ENCODE measurements around the gene TMX3. TPM values are rescaled to one million over a fixed set of nuclear protein-coding genes. Genes with fewer than 3 reads are reported as not detected.
A peak's percentile ranks its signal among the peaks of the same experiment; 100 is the strongest.

The TMX3 gene, protein sequence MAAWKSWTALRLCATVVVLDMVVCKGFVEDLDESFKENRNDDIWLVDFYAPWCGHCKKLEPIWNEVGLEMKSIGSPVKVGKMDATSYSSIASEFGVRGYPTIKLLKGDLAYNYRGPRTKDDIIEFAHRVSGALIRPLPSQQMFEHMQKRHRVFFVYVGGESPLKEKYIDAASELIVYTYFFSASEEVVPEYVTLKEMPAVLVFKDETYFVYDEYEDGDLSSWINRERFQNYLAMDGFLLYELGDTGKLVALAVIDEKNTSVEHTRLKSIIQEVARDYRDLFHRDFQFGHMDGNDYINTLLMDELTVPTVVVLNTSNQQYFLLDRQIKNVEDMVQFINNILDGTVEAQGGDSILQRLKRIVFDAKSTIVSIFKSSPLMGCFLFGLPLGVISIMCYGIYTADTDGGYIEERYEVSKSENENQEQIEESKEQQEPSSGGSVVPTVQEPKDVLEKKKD
- 28.9 to 33.3 TPM (median 29.4 TPM) in 3 replicates for total RNA-seq (2021)
- Bru-seq, nascent RNA: percentile 92 among the genes with signal in this experiment
- long read RNA-seq, experiment 1, full-length matches to known transcripts: 93 of 148 reads
- long read RNA-seq, experiment 1, partial matches to known transcripts: 10 of 148 reads
- long read RNA-seq, experiment 1, other reads (novel, unspliced or antisense): 45 of 148 reads
- long read RNA-seq, experiment 2, full-length matches to known transcripts: 7 of 37 reads
- long read RNA-seq, experiment 2, partial matches to known transcripts: 6 of 37 reads
- long read RNA-seq, experiment 2, other reads (novel, unspliced or antisense): 24 of 37 reads
- long read RNA-seq, experiment 3, full-length matches to known transcripts: 4 of 6 reads
- long read RNA-seq, experiment 3, partial matches to known transcripts: 0 of 6 reads
- long read RNA-seq, experiment 3, other reads (novel, unspliced or antisense): 2 of 6 reads

- ATAC-seq (peak; percentile 97), DNase-seq (ENCODE audit: low spot score) (peak; percentile 92)
- ChIA-PET CTCF (no interaction called here), POLR2A (no interaction called here)
- Mint-ChIP-seq H3K4me3 (peak within 1 kb of the TSS; percentile 96), H3K27me3 (ENCODE audit: low read depth) (no peaks in the 10 kb centered on the region), H3K4me1 (peaks cover 19% of the 10 kb centered on the region), H3K9me3 (no peaks in the 10 kb centered on the region), H3K36me3 (peaks cover 26% of the 10 kb centered on the region), H3K27ac (peak within 1 kb of the TSS; percentile 79)
- peak; percentile 86 for TF ChIP-seq TEAD1 (CRISPR knock-in tag; IDR thresholded peaks at IDR 0.05)
- TF ChIP-seq, protein P1, sequence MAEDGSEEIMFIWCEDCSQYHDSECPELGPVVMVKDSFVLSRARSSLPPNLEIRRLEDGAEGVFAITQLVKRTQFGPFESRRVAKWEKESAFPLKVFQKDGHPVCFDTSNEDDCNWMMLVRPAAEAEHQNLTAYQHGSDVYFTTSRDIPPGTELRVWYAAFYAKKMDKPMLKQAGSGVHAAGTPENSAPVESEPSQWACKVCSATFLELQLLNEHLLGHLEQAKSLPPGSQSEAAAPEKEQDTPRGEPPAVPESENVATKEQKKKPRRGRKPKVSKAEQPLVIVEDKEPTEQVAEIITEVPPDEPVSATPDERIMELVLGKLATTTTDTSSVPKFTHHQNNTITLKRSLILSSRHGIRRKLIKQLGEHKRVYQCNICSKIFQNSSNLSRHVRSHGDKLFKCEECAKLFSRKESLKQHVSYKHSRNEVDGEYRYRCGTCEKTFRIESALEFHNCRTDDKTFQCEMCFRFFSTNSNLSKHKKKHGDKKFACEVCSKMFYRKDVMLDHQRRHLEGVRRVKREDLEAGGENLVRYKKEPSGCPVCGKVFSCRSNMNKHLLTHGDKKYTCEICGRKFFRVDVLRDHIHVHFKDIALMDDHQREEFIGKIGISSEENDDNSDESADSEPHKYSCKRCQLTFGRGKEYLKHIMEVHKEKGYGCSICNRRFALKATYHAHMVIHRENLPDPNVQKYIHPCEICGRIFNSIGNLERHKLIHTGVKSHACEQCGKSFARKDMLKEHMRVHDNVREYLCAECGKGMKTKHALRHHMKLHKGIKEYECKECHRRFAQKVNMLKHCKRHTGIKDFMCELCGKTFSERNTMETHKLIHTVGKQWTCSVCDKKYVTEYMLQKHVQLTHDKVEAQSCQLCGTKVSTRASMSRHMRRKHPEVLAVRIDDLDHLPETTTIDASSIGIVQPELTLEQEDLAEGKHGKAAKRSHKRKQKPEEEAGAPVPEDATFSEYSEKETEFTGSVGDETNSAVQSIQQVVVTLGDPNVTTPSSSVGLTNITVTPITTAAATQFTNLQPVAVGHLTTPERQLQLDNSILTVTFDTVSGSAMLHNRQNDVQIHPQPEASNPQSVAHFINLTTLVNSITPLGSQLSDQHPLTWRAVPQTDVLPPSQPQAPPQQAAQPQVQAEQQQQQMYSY (CRISPR knock-in tag; IDR thresholded peaks at IDR 0.05): peak; percentile 51; the same call in 1 of the 2 replicates
- TF ChIP-seq FOXP4 (CRISPR knock-in tag; IDR thresholded peaks at IDR 0.05): peak; percentile 94
- TF ChIP-seq, protein P2, sequence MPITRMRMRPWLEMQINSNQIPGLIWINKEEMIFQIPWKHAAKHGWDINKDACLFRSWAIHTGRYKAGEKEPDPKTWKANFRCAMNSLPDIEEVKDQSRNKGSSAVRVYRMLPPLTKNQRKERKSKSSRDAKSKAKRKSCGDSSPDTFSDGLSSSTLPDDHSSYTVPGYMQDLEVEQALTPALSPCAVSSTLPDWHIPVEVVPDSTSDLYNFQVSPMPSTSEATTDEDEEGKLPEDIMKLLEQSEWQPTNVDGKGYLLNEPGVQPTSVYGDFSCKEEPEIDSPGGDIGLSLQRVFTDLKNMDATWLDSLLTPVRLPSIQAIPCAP (CRISPR knock-in tag; IDR thresholded peaks at IDR 0.05): peak; percentile 72; the same call in 1 of the 2 replicates
- TF ChIP-seq GABPB1 (CRISPR knock-in tag; IDR thresholded peaks at IDR 0.05): peak; percentile 74
- TF ChIP-seq JUN (CRISPR knock-in tag; IDR thresholded peaks at IDR 0.05): no peak
- TF ChIP-seq ELF4 (CRISPR knock-in tag; IDR thresholded peaks at IDR 0.05; ENCODE audit: low read depth): peak; percentile 16; the same call in 1 of the 2 replicates
- TF ChIP-seq RELA (CRISPR knock-in tag; IDR thresholded peaks at IDR 0.05; ENCODE audit: borderline replicate concordance): peak; percentile 94; the same call in 1 of the 2 replicates
- peak; percentile 92 for TF ChIP-seq FOXK1 (CRISPR knock-in tag; IDR thresholded peaks at IDR 0.05)
- TF ChIP-seq, protein P3, sequence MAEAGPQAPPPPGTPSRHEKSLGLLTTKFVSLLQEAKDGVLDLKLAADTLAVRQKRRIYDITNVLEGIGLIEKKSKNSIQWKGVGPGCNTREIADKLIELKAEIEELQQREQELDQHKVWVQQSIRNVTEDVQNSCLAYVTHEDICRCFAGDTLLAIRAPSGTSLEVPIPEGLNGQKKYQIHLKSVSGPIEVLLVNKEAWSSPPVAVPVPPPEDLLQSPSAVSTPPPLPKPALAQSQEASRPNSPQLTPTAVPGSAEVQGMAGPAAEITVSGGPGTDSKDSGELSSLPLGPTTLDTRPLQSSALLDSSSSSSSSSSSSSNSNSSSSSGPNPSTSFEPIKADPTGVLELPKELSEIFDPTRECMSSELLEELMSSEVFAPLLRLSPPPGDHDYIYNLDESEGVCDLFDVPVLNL (CRISPR knock-in tag; IDR thresholded peaks at IDR 0.05; ENCODE audit: borderline replicate concordance, low read depth): no peak
- peak; percentile 88; the same call in 1 of the 2 replicates for TF ChIP-seq FOXP1 (CRISPR knock-in tag; IDR thresholded peaks at IDR 0.05; ENCODE audit: borderline replicate concordance)
- TF ChIP-seq TCF7 (CRISPR knock-in tag; IDR thresholded peaks at IDR 0.05; ENCODE audit: low read depth): peak; percentile 8; the same call in 1 of the 2 replicates
- TF ChIP-seq MAX (CRISPR knock-in tag; IDR thresholded peaks at IDR 0.05): peak; percentile 96
- TF ChIP-seq ATF1 (CRISPR knock-in tag; IDR thresholded peaks at IDR 0.05): peak; percentile 92
- no peak for TF ChIP-seq FOXJ3 (CRISPR knock-in tag; IDR thresholded peaks at IDR 0.05; ENCODE audit: borderline replicate concordance)
- no peak for TF ChIP-seq PRRX2 (CRISPR knock-in tag; IDR thresholded peaks at IDR 0.05)
- TF ChIP-seq, protein P4, sequence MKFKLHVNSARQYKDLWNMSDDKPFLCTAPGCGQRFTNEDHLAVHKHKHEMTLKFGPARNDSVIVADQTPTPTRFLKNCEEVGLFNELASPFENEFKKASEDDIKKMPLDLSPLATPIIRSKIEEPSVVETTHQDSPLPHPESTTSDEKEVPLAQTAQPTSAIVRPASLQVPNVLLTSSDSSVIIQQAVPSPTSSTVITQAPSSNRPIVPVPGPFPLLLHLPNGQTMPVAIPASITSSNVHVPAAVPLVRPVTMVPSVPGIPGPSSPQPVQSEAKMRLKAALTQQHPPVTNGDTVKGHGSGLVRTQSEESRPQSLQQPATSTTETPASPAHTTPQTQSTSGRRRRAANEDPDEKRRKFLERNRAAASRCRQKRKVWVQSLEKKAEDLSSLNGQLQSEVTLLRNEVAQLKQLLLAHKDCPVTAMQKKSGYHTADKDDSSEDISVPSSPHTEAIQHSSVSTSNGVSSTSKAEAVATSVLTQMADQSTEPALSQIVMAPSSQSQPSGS (CRISPR knock-in tag; IDR thresholded peaks at IDR 0.05; ENCODE audit: borderline replicate concordance, low read depth): no peak
- TF ChIP-seq ESRRA (CRISPR knock-in tag; IDR thresholded peaks at IDR 0.05; ENCODE audit: borderline replicate concordance): peak; percentile 82
- no peak for TF ChIP-seq GTF2I (CRISPR knock-in tag; conservative IDR thresholded peaks at IDR 0.05)
- TF ChIP-seq ZNF396 (CRISPR knock-in tag; IDR thresholded peaks at IDR 0.05; ENCODE audit: borderline replicate concordance): no peak
- no peak; the same call in none of the 2 replicates for TF ChIP-seq TEAD4 (CRISPR knock-in tag; IDR thresholded peaks at IDR 0.05)
- TF ChIP-seq MXD4 (CRISPR knock-in tag; IDR thresholded peaks at IDR 0.05; ENCODE audit: borderline replicate concordance): no peak
- no peak; the same call in 1 of the 2 replicates for TF ChIP-seq NR3C1 (CRISPR knock-in tag; conservative IDR thresholded peaks at IDR 0.05; ENCODE audit: low read depth)
Observed at GRCh38 chr18:68714712-68715496, at the start of gene TMX3. Gene TMX3, minus strand, starts transcription at chr18:68715108. Its CDS starts 127 bp downstream, at chr18:68714981.
